PFSK-1 (cell line): ENCODE measurements around the gene TMEM175.

Experiments
- POLR2AphosphoS5 ChIP-seq: IDR thresholded peaks from 2 replicates; pipeline ENCODE4 v1.6.1; 2012; ENCODE audit warnings: low read depth, mild to moderate bottlenecking, control low read depth, low read length, moderate library complexity
- SIN3A ChIP-seq: IDR thresholded peaks from 2 replicates; pipeline ENCODE4 v1.6.1; 2012; ENCODE audit warnings: mild to moderate bottlenecking, low read length, moderate library complexity, borderline replicate concordance; ENCODE audit not compliant: insufficient read depth

DNA sequence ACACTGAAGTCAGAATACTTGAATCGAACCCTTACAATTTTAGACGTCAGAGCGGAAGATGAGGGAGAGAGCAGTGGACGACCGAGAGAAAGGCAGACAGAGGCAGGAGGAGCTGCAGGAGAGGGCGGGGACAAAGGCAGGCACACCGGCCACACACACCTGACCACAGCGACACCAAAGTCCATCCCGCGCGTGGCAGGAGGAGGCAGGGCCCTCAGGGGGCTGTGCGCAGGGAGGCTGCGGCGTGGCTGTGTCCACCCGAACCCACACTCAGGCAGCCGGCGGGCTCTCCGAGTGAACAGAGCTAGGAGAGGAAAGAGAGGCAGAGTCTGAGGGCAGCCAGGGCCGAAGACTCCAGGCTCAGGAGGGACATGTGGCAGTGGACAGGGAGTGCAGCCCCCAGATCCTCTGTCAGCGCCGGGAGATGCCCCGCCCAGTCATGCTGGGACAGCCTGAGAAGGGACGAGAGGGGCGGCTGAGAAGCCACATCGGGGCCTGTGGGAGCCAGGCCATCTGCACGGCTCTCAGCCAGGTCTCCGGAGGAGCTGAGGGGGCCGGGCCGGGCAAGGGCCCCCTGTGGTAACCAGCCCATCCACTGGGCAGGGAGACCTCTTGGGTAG, 20.3 kb upstream of the TMEM175 start:
- TF ChIP-seq POLR2AphosphoS5 (no peak), SIN3A (no peak)
